ENCODE measurements around the gene PDE6H.

Gene PDE6H

GRCh38 chr12:15015121-15015520 lies 42.3 kb downstream of the PDE6H start:
- TF ChIP-seq CTCF (IDR thresholded peaks at IDR 0.05; ENCODE audit: borderline replicate concordance, extremely low read depth, low read length, poor library complexity, severe bottlenecking): no peak
- no peak for TF ChIP-seq EZH2 (IDR thresholded peaks at IDR 0.05; ENCODE audit: borderline replicate concordance, low read depth, low read length, severe bottlenecking)
- Histone ChIP-seq H3K9ac (ENCODE audit: low read depth, low read length) (no peak overlapping the region), H3K27me3 (ENCODE audit: insufficient read depth, low read length, poor library complexity) (peaks cover 9% of the 10 kb centered on the region), H2AFZ (ENCODE audit: low read depth, low read length) (no peak overlapping the region), H3K27ac (ENCODE audit: low read length) (no peak overlapping the region), H3K4me1 (ENCODE audit: insufficient read depth, low read length) (no peaks in the 10 kb centered on the region), H3K4me2 (ENCODE audit: insufficient read depth, low read length) (no peak overlapping the region), H3K36me3 (ENCODE audit: insufficient read depth, low read length) (no peaks in the 10 kb centered on the region), H4K20me1 (ENCODE audit: insufficient read depth, low read length) (no peaks in the 10 kb centered on the region), H3K79me2 (ENCODE audit: insufficient read depth, low read length) (no peaks in the 10 kb centered on the region), H3K4me3 (ENCODE audit: low read depth in 1 of 2, low read length in 2 of 2) (no peak overlapping the region), H3K9me3 (ENCODE audit: insufficient read depth, low read length, severe bottlenecking) (no peaks in the 10 kb centered on the region)
- DNase-seq (no peak), ATAC-seq (ENCODE audit: insufficient read depth, low read depth) (no peak)

- Histone ChIP-seq H3K79me2 (ENCODE audit: insufficient read depth, low read length) (no peaks in the 10 kb centered on the region), H2AFZ (ENCODE audit: low read depth, low read length) (no peak overlapping the region), H3K9me3 (ENCODE audit: insufficient read depth, low read length, severe bottlenecking) (no peaks in the 10 kb centered on the region), H3K9ac (ENCODE audit: low read depth, low read length) (no peak overlapping the region), H3K4me2 (ENCODE audit: insufficient read depth, low read length) (no peak overlapping the region), H3K4me1 (ENCODE audit: insufficient read depth, low read length) (no peaks in the 10 kb centered on the region), H3K27me3 (ENCODE audit: insufficient read depth, low read length, poor library complexity) (peaks cover 10% of the 10 kb centered on the region), H4K20me1 (ENCODE audit: insufficient read depth, low read length) (no peaks in the 10 kb centered on the region), H3K36me3 (ENCODE audit: insufficient read depth, low read length) (no peaks in the 10 kb centered on the region), H3K4me3 (ENCODE audit: low read depth in 1 of 2, low read length in 2 of 2) (no peak overlapping the region), H3K27ac (ENCODE audit: low read length) (no peak overlapping the region)
- DNase-seq (no peak), ATAC-seq (ENCODE audit: insufficient read depth, low read depth) (no peak)
- TF ChIP-seq EZH2 (IDR thresholded peaks at IDR 0.05; ENCODE audit: borderline replicate concordance, low read depth, low read length, severe bottlenecking): no peak
- TF ChIP-seq CTCF (IDR thresholded peaks at IDR 0.05; ENCODE audit: borderline replicate concordance, extremely low read depth, low read length, poor library complexity, severe bottlenecking): no peak
These were observed 47.3 kb downstream of the PDE6H start for GRCh38 chr12:15020156-15020555.

All from DND-41 (cell line).